AG10803 (cell line): ENCODE results near the gene EFHC1.

Experiments used
- DNase-seq: peaks from one replicate; pipeline ENCODE4 v3.0.0; 2010; ENCODE audit warnings: low read depth
- H3K4me3 ChIP-seq: 2 replicates; pipeline ENCODE4 v1.5.1; 2011; ENCODE audit warnings: mild to moderate bottlenecking, low read length, control low read depth
- CTCF ChIP-seq: conservative IDR thresholded peaks from 2 replicates; pipeline ENCODE4 v1.5.1; 2011; ENCODE audit warnings: mild to moderate bottlenecking, low read length, control low read depth, inconsistent platforms

Gene EFHC1

DNA sequence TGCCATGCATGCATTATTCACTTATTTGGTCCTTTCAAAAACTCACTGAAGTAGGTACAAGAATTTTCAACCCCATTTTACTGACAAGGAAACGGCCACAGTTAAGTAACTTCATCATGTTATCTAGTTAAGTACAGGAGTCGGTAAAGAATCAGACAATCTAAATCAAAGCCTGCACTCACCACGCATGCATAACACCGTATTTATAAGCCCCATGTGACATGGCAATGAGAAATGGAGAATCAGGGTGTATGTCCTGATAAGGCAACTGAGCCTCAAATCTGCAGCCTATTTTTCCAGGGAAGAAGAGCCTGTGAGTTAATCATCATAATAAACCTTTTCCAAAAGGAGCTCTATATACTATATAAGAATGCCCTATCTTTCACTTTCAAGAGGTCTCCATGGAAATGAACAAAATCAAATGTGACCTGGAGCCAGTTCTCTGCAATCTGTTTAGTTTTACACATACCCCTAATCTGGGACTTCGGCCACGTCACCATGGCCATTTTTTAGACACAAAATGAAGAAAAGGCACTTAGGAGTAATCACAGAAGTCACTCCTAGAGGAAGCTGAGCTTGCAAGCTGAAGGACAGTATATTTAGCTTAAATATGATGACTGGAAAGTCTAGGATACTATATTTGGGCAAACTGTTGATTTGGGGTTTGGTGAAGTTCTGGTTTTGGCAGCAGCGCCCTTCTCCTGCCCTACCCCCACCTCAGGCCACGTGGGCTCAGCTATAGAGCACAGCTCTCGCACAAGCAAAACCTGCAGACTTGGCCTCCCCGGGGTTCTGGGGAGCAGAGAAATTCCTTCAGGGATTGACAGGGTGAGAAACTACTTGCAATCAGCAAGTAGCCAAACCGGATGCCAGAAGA, 137.5 kb downstream of the EFHC1 start:
- H3K4me3 ChIP-seq: no peak overlapping the region; the same call in none of the 2 replicates
- DNase-seq: no peak
- no peak for TF ChIP-seq CTCF

DNA sequence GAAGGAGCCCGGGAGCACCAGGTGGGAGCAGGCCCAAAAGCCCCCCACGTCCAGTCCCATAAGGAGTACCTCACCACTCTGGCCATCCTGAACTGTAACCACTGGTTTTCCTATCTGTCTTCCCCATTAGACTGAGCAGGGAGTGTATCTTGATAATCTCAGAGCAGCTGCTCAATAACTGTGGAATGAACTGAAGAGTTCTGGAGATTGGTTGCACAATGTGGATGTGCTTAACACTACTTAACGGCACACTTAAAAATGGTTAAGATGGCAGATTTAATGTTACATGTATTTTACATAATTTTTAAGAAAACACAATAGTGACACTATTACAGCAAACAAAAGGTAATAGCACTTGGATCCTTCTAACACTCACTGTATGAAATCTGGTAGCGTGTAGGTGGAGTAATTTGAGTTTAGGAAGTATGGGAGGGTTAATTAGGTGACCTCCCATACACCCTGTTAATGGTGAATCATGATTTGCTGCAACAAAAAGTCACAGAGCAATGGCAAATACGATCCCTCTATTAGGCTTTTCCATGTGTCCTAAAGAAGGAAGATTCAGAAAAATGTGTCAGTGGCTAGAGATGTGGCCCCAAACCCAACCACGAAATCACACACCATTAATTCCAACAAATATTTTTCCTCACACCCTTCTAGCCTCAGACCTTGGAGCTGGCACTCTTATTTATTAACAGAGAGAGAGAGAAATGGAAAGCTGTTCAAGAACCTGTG, 138.3 kb downstream of the EFHC1 start:
- no peak for TF ChIP-seq CTCF
- DNase-seq: peak; percentile 52
- no peak overlapping the region; the same call in 1 of the 2 replicates for H3K4me3 ChIP-seq

GRCh38 chr6:52560462-52560861, 140.3 kb downstream of the EFHC1 start:
- H3K4me3 ChIP-seq: no peak overlapping the region
- no peak for TF ChIP-seq CTCF
- DNase-seq: no peak

- H3K4me3 ChIP-seq: no peak overlapping the region
- no peak for TF ChIP-seq CTCF
- no peak for DNase-seq
These were observed 142.8 kb downstream of the EFHC1 start for GRCh38 chr6:52562911-52563310.

DNA sequence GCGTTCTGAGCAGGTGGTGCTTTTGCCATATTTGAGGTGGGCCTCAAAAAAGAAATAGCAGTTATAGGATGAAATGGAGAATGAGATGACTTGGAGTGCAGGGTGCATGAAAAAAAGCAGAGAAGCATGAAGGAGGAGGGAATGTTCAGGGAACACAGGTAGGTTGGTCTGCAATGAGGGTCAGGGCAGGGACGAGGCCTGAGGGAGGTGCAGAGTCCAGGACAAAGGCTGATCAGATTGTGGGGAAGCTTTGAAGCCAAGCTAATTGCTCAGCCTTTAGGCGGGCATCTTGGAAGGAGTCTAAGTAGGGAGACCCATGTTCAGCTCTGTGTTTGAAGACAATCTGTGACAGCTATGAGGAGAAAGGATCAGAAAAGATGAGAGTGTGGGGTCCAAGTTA, 144.7 kb downstream of the EFHC1 start:
- no peak overlapping the region for H3K4me3 ChIP-seq
- DNase-seq: no peak
- TF ChIP-seq CTCF: no peak

DNA sequence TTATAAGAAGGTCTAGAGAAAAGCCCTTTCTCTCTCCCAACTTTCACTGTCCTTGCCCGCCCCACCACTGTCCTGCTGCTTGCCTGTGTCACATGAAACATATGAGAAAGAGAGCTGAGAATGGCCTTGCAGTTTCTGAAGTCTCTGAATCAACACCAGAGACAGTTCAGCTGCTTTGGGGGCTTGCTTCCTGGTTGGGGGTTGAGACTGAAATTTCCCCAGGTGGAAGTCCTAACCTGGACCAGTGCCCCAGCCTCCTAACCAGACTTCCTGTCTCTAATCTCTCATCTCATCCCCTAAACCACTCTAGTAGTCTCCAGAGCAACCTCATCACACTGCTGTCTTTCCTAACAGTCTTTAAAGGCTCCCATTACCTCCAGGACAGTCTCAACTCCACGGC, 146.1 kb downstream of the EFHC1 start:
- H3K4me3 ChIP-seq: no peak overlapping the region
- no peak for TF ChIP-seq CTCF
- DNase-seq: no peak

- no peak for TF ChIP-seq CTCF
These were observed 146.7 kb downstream of the EFHC1 start for GRCh38 chr6:52566853-52567279.

More at GRCh38 chr6:52566853-52567279, 146.7 kb downstream of the EFHC1 start:
- no peak overlapping the region for H3K4me3 ChIP-seq
- DNase-seq: peak; percentile 95
